PC-3 (cell line): Measurements from ENCODE around the gene DLGAP4. TPM values are rescaled to one million over a fixed set of nuclear protein-coding genes. Genes with fewer than 3 reads are reported as not detected.

Source experiments
- ATAC-seq: fragments of 200-7000 bp; cut with Tn5 transposase; 2 replicates; pipeline ENCODE4 v1.9.1; 2020; ENCODE audit warnings: mild to moderate bottlenecking, moderate library complexity
- BruUV-seq: library from RNA; stranded (reverse); fragments of 400-500 nt; replicated peaks from 2 replicates; lab custom pipeline; 2021; lab: Mats Ljungman, UMichigan
- CTCF ChIA-PET: fragments of 300-600 bp; sonication (Branson Sonifier 250); formaldehyde crosslinking; loops from one replicate; lab custom pipeline; 2022; ENCODE audit warnings: antibody characterized with exemption; lab: Charles Lee
- POLR2A ChIA-PET: fragments of 300-600 bp; sonication (Branson Sonifier 250); formaldehyde crosslinking; loops from one replicate; lab custom pipeline; 2022; ENCODE audit warnings: antibody characterized with exemption; ENCODE audit not compliant: unreplicated experiment; lab: Charles Lee
- DNase-seq: peaks from one replicate; pipeline ENCODE4 v3.0.0-alpha.2; 2015
- H2AFZ ChIP-seq: fragments of 300-600 bp; sonication (generic); 2 replicates; pipeline ENCODE4 v1.6.0; 2016; ENCODE audit warnings: antibody characterized with exemption, low read length
- H3F3A ChIP-seq: fragments of 300-600 bp; sonication (generic); one replicate; pipeline ENCODE4 v1.6.0; 2017; ENCODE audit warnings: antibody characterized with exemption, low read length, control low read depth, mild to moderate bottlenecking; ENCODE audit not compliant: unreplicated experiment
- H3K27ac ChIP-seq: fragments of 300-600 bp; sonication (generic); 2 replicates; pipeline ENCODE4 v1.5.1; 2016; ENCODE audit warnings: mild to moderate bottlenecking, low read length
- H3K27me3 ChIP-seq: fragments of 300-600 bp; sonication (generic); 2 replicates; pipeline ENCODE4 v1.6.1; 2016; ENCODE audit warnings: low read length, mixed read lengths
- H3K36me3 ChIP-seq: fragments of 300-600 bp; sonication (generic); 2 replicates; pipeline ENCODE4 v1.6.1; 2016; ENCODE audit warnings: low read depth, mixed run types, low read length, mixed read lengths
- H3K4me1 ChIP-seq: fragments of 300-600 bp; sonication (generic); 2 replicates; pipeline ENCODE4 v1.5.1; 2016; ENCODE audit warnings: low read length; ENCODE audit not compliant: insufficient read depth
- H3K4me2 ChIP-seq: fragments of 300-600 bp; sonication (generic); 2 replicates; pipeline ENCODE4 v1.6.0; 2016; ENCODE audit warnings: low read length
- H3K4me3 ChIP-seq: fragments of 300-600 bp; sonication (generic); 2 replicates; pipeline ENCODE4 v1.5.1; 2016; ENCODE audit warnings: mild to moderate bottlenecking, low read length, mixed read lengths
- H3K79me2 ChIP-seq: fragments of 300-600 bp; sonication (generic); 2 replicates; pipeline ENCODE4 v1.6.1; 2017; ENCODE audit warnings: low read length, mixed read lengths
- H3K9ac ChIP-seq: fragments of 300-600 bp; sonication (generic); 2 replicates; pipeline ENCODE4 v1.6.0; 2016; ENCODE audit warnings: mild to moderate bottlenecking, low read length
- H3K9me2 ChIP-seq: fragments of 300-600 bp; sonication (generic); replicated peaks from 2 replicates; pipeline ENCODE4 v1.6.1; 2016; ENCODE audit warnings: mixed run types, low read length, mixed read lengths
- H3K9me3 ChIP-seq: fragments of 300-600 bp; sonication (generic); 2 replicates; pipeline ENCODE4 v1.6.1; 2016; ENCODE audit warnings: low read length, mixed read lengths
- H4K20me1 ChIP-seq: fragments of 300-600 bp; sonication (generic); 2 replicates; pipeline ENCODE4 v1.6.1; 2016; ENCODE audit warnings: low read length, mixed read lengths
- CTCF ChIP-seq: fragments of 300-600 bp; sonication (generic); conservative IDR thresholded peaks from 2 replicates; pipeline ENCODE4 v1.5.1; 2017; ENCODE audit warnings: antibody characterized with exemption, low read depth, mild to moderate bottlenecking, low read length
- EZH2 ChIP-seq: fragments of 300-600 bp; sonication (generic); IDR thresholded peaks from one replicate; pipeline ENCODE4 v1.6.1; 2017; ENCODE audit warnings: antibody characterized with exemption, mild to moderate bottlenecking, low read length; ENCODE audit not compliant: unreplicated experiment
- EZH2phosphoT487 ChIP-seq: fragments of 300-600 bp; sonication (generic); IDR thresholded peaks from 2 replicates; pipeline ENCODE4 v1.6.1; 2018; ENCODE audit warnings: mild to moderate bottlenecking, antibody characterized with exemption, low read length, borderline replicate concordance
- intact Hi-C: fragments of 100-400 bp; cut with micrococcal nuclease; formaldehyde crosslinking; loops from 2 replicates; pipeline ENCODE4 v1.9.0; 2023
- total RNA-seq: library from RNA; depleted of rRNA; stranded (reverse); fragments of >200 nt; gene quantifications from 2 replicates; pipeline ENCODE4 v1.2.3, GENCODE V29; 2014

DLGAP4 gene
- total RNA-seq, 1 experiment from 2014 or later = 21.0 TPM

- Histone ChIP-seq H3K9me3 (no peaks in the 10 kb centered on the region), H3K27me3 (peaks cover 74% of the 10 kb centered on the region), H3F3A (no peaks in the 10 kb centered on the region), H3K4me2 (no peak overlapping the region), H2AFZ (no peak overlapping the region), H3K9ac (no peak overlapping the region), H3K4me3 (no peak overlapping the region), H3K9me2 (no peaks in the 10 kb centered on the region), H3K4me1 (no peaks in the 10 kb centered on the region), H4K20me1 (no peaks in the 10 kb centered on the region), H3K27ac (no peak overlapping the region), H3K79me2 (no peaks in the 10 kb centered on the region), H3K36me3 (no peaks in the 10 kb centered on the region)
- intact Hi-C loops = no loop called here
- no peak for TF ChIP-seq CTCF
- TF ChIP-seq EZH2phosphoT487 = no peak
- no peak for TF ChIP-seq EZH2
- CTCF ChIA-PET = no interaction called here
- POLR2A ChIA-PET = no interaction called here
- DNase-seq = no peak
- BruUV-seq = no TSS peak
- ATAC-seq = no peak
Observed at GRCh38 chr20:36303831-36304230, 2.3 kb upstream of the DLGAP4 start.

GRCh38 chr20:36304786-36305495 is 1.2 kb upstream of the DLGAP4 start:
- no peaks in the 10 kb centered on the region for H3K9me2 ChIP-seq
- H4K20me1 ChIP-seq = no peaks in the 10 kb centered on the region
- ATAC-seq (no peak), DNase-seq (no peak)
- no peak overlapping the region for H3K4me3 ChIP-seq
- no peaks in the 10 kb centered on the region for H3K79me2 ChIP-seq
- no peaks in the 10 kb centered on the region for H3K36me3 ChIP-seq
- no peak overlapping the region for H3K9ac ChIP-seq
- H2AFZ ChIP-seq = no peak overlapping the region
- H3K27me3 ChIP-seq = peaks cover 67% of the 10 kb centered on the region
- no peaks in the 10 kb centered on the region for H3F3A ChIP-seq
- no peak overlapping the region for H3K4me2 ChIP-seq
- TF ChIP-seq EZH2phosphoT487 (no peak), EZH2 (no peak), CTCF (no peak)
- no peaks in the 10 kb centered on the region for H3K4me1 ChIP-seq
- BruUV-seq = no TSS peak
- H3K9me3 ChIP-seq = no peaks in the 10 kb centered on the region
- ChIA-PET CTCF (no interaction called here), POLR2A (no interaction called here)
- intact Hi-C loops = no loop called here
- H3K27ac ChIP-seq = no peak overlapping the region
